Measurements from ENCODE around the gene GAMT.

DNA sequence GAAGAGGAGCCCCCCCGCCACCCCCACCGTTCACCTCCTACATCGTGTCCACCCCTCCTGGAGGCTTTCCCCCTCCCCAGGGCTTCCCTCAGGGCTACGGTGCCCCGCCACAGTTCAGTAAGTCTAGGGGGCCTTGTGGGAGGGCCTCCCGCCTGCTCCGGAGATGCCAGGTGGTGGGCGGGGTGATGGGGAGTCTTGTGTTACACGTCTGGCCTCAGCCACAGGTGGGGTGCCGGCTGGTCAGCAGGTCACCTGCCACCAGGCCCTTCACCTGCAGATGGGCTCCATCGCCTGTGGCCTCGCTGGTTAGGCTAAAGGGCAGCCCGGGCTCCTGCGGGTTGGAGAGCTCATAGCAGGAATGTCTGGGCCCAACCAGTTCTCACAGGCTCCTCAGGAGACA is 28.9 kb upstream of the GAMT start:
- TF ChIP-seq, protein P1, sequence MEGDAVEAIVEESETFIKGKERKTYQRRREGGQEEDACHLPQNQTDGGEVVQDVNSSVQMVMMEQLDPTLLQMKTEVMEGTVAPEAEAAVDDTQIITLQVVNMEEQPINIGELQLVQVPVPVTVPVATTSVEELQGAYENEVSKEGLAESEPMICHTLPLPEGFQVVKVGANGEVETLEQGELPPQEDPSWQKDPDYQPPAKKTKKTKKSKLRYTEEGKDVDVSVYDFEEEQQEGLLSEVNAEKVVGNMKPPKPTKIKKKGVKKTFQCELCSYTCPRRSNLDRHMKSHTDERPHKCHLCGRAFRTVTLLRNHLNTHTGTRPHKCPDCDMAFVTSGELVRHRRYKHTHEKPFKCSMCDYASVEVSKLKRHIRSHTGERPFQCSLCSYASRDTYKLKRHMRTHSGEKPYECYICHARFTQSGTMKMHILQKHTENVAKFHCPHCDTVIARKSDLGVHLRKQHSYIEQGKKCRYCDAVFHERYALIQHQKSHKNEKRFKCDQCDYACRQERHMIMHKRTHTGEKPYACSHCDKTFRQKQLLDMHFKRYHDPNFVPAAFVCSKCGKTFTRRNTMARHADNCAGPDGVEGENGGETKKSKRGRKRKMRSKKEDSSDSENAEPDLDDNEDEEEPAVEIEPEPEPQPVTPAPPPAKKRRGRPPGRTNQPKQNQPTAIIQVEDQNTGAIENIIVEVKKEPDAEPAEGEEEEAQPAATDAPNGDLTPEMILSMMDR (IDR thresholded peaks at IDR 0.05; ENCODE audit: extremely low read depth in 1 of 2, insufficient read depth in 1 of 2, low read depth in 1 of 2, low read length in 2 of 2) = no peak
- no peak for TF ChIP-seq POLR2A (IDR thresholded peaks at IDR 0.05; ENCODE audit: low read depth, low read length)
- TF ChIP-seq JUN (IDR thresholded peaks at IDR 0.05; ENCODE audit: borderline replicate concordance, insufficient read depth, insufficient read length, low read depth) = no peak
- no peak for TF ChIP-seq POLR2AphosphoS5 (IDR thresholded peaks at IDR 0.05; ENCODE audit: insufficient read depth, low read depth, low read length)
